HEK293 (cell line): ENCODE measurements around the gene TM2D1.

Source experiments
- CTCF ChIP-seq: fragments of 450-650 bp; formaldehyde crosslinking; IDR thresholded peaks from 2 replicates; pipeline ENCODE4 v1.5.1; 2016; ENCODE audit warnings: missing biosample characterization, missing genetic modification characterization
- ZNF449 ChIP-seq: fragments of 450-650 bp; formaldehyde crosslinking; IDR thresholded peaks from 2 replicates; pipeline ENCODE4 v1.5.1; 2017; ENCODE audit warnings: missing biosample characterization, mild to moderate bottlenecking, missing genetic modification characterization, moderate library complexity
- ZNF560 ChIP-seq: fragments of 450-650 bp; formaldehyde crosslinking; IDR thresholded peaks from 2 replicates; pipeline ENCODE4 v1.5.1; 2017; ENCODE audit warnings: missing biosample characterization, missing genetic modification characterization, borderline replicate concordance

GRCh38 chr1:61638296-61638695 lies 86.6 kb downstream of the TM2D1 start:
- TF ChIP-seq ZNF560 (tag by site-specific recombination) = no peak
- TF ChIP-seq ZNF449 = no peak
- no peak for TF ChIP-seq CTCF (tag by site-specific recombination)
